ENCODE measurements around the gene XAF1.
"Not testable (repeated sequence)": the region's sequence is repeated elsewhere in the genome, so short reads cannot be mapped to it uniquely, and the experiment has no call there.

Gene XAF1

GRCh38 chr17:6800422-6801027, 44.7 kb downstream of the XAF1 start:
- DNase-seq: no peak

GRCh38 chr17:6811510-6811909, 55.7 kb downstream of the XAF1 start:
- no peak for DNase-seq

- no peak for DNase-seq
These were observed 56.4 kb downstream of the XAF1 start for GRCh38 chr17:6812295-6812694.

- DNase-seq: no peak
These were observed 59.9 kb downstream of the XAF1 start for GRCh38 chr17:6815775-6816174.

- not testable (repeated sequence) for DNase-seq
These were observed 60.5 kb downstream of the XAF1 start for GRCh38 chr17:6816368-6816767.

GRCh38 chr17:6818938-6819337, 63.1 kb downstream of the XAF1 start:
- no peak for DNase-seq

GRCh38 chr17:6823011-6823442, 67.2 kb downstream of the XAF1 start:
- no peak for DNase-seq
